Tibial artery (tissue), 4 donors: Measurements from ENCODE around the gene SYPL1.

Source experiments
- DNase-seq, 2 donors: peaks; one replicate each; pipeline ENCODE4 v3.0.0-alpha.2; 2019
- H3K27ac ChIP-seq, 2 donors: fragments of 200-600 bp; sonication (generic) in 1 of 2; 1 replicate in 1 of 2; 2 replicates in 1 of 2; pipeline ENCODE4 v1.5.1; 2018 to 2019; ENCODE audit warnings: mild to moderate bottlenecking in 1 of 2
- H3K27me3 ChIP-seq, 2 donors: fragments of 200-600 bp; sonication (generic) in 1 of 2; one replicate each; pipeline versions ENCODE4 v1.5.1 to v1.6.0; 2016 to 2019
- H3K36me3 ChIP-seq, 3 donors: fragments of 200-600 bp; sonication (generic) in 2 of 3; one replicate each; pipeline ENCODE4 v1.5.1; 2016 to 2019; ENCODE audit warnings: mild to moderate bottlenecking in 2 of 3
- H3K4me1 ChIP-seq, 4 donors: fragments of 200-600 bp; sonication (generic) in 2 of 4; 1 replicate in 3 of 4; 2 replicates in 1 of 4; pipeline ENCODE4 v1.5.1; 2016 to 2019
- H3K4me3 ChIP-seq, 2 donors: fragments of 200-600 bp; sonication (generic) in 1 of 2; 1 replicate in 1 of 2; 2 replicates in 1 of 2; pipeline ENCODE4 v1.5.1; 2018 to 2019; ENCODE audit warnings: mild to moderate bottlenecking in 2 of 2
- H3K9me3 ChIP-seq, 3 donors: fragments of 200-600 bp; sonication (generic) in 1 of 3; one replicate each; pipeline ENCODE4 v1.5.1; 2016 to 2019
- CTCF ChIP-seq, 2 experiments: fragments of 200-600 bp in 1 of 2; fragments of 450-650 bp in 1 of 2; IDR thresholded peaks; one replicate each; pipeline ENCODE4 v1.5.1; 2017 to 2019; ENCODE audit warnings: antibody characterized with exemption in 2 of 2, mild to moderate bottlenecking in 1 of 2, moderate library complexity in 1 of 2
- intact Hi-C: fragments of 100-400 bp; cut with DNase I; formaldehyde crosslinking; loops from one replicate; pipeline ENCODE4 v1.15.0; 2023; ENCODE audit warnings: low total_unique reads

Gene SYPL1

DNA sequence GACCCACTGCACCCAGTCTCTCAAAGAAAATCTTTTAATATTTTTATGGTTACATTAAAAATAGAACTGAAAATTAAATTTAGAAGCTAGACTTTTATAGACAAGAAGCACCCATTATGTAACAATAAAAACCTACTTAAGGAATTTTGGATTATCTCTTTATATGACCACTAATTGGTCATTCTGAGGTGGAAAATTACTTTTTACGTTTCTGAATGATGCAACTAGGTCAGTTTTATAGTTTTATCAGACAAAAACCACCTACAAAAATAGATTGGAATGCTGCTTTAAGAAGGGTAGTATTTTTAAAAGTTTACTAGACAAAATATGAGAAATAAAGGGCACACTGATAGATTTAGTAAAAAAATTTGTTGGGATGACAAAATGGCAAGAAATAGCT lies 16.5 kb downstream of the SYPL1 start:
- DNase-seq, result no peak
- Histone ChIP-seq H3K4me3 (no peak overlapping the region), H3K27me3 (no peaks in the 10 kb centered on the region), H3K36me3 (peaks cover 40 to 56% (median 48%) of the 10 kb centered on the region in 3 donors), H3K4me1 (peaks cover 0 to 19% (median 4%) of the 10 kb centered on the region in 4 donors), H3K9me3 (no peaks in the 10 kb centered on the region), H3K27ac (no peak overlapping the region)
- intact Hi-C loops, result no loop called here
- no peak for TF ChIP-seq CTCF (IDR thresholded peaks at IDR 0.05)

GRCh38 chr7:106094780-106095179 lies 17.3 kb downstream of the SYPL1 start:
- intact Hi-C loops, result no loop called here
- no peak overlapping the region for H3K4me3 ChIP-seq

DNA sequence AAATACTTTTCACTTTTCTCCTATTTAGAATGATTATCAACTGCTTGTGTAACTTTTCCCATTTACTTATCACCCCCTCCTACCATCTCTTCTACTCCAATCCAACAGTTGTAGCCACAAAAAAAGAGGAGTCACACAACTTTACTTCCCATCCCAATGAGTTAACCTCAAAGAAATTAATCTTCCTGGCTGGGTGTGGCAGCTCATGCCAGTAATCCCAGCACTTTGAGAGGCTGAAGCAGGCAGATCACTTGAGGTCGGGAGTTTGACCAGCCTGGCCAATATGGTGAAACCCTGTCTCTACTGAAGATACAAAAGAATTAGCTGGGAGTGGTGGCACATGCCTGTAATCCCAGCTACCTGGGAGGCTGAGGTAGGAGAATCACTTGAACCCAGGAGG lies 19.9 kb downstream of the SYPL1 start:
- Histone ChIP-seq H3K9me3 (no peaks in the 10 kb centered on the region), H3K27ac (no peak overlapping the region), H3K36me3 (peaks cover 58 to 76% (median 66%) of the 10 kb centered on the region in 3 donors), H3K4me3 (no peak overlapping the region), H3K4me1 (peaks cover 0 to 4% (median 0%) of the 10 kb centered on the region in 4 donors), H3K27me3 (no peaks in the 10 kb centered on the region)
- TF ChIP-seq CTCF (IDR thresholded peaks at IDR 0.05), result no peak
- DNase-seq, result no peak
- intact Hi-C loops, result no loop called here

More at GRCh38 chr7:106094780-106095179, 17.3 kb downstream of the SYPL1 start:
- TF ChIP-seq CTCF (IDR thresholded peaks at IDR 0.05), result no peak
- Histone ChIP-seq H3K36me3 (peaks cover 48 to 64% (median 57%) of the 10 kb centered on the region in 3 donors), H3K9me3 (no peaks in the 10 kb centered on the region), H3K4me1 (peaks cover 0 to 11% (median 2%) of the 10 kb centered on the region in 4 donors), H3K27me3 (no peaks in the 10 kb centered on the region), H3K27ac (no peak overlapping the region)
- no peak for DNase-seq

GRCh38 chr7:106089647-106090046 lies 22.5 kb downstream of the SYPL1 start:
- DNase-seq, result no peak
- Histone ChIP-seq H3K36me3 (peaks cover 49 to 57% (median 50%) of the 10 kb centered on the region in 3 donors), H3K4me3 (no peak overlapping the region), H3K27ac (no peak overlapping the region), H3K27me3 (no peaks in the 10 kb centered on the region), H3K9me3 (no peaks in the 10 kb centered on the region), H3K4me1 (no peaks in the 10 kb centered on the region)
- TF ChIP-seq CTCF (IDR thresholded peaks at IDR 0.05), result no peak
- intact Hi-C loops, result no loop called here

GRCh38 chr7:106088014-106088413 lies 24.1 kb downstream of the SYPL1 start:
- intact Hi-C loops, result no loop called here
- H3K4me1 ChIP-seq, result no peaks in the 10 kb centered on the region
- TF ChIP-seq CTCF (IDR thresholded peaks at IDR 0.05), result no peak
- H3K27me3 ChIP-seq, result no peaks in the 10 kb centered on the region
- no peak for DNase-seq
- H3K27ac ChIP-seq, result no peak overlapping the region
- H3K36me3 ChIP-seq, result peaks cover 46 to 48% (median 46%) of the 10 kb centered on the region in 3 donors
- no peaks in the 10 kb centered on the region for H3K9me3 ChIP-seq
- no peak overlapping the region for H3K4me3 ChIP-seq

DNA sequence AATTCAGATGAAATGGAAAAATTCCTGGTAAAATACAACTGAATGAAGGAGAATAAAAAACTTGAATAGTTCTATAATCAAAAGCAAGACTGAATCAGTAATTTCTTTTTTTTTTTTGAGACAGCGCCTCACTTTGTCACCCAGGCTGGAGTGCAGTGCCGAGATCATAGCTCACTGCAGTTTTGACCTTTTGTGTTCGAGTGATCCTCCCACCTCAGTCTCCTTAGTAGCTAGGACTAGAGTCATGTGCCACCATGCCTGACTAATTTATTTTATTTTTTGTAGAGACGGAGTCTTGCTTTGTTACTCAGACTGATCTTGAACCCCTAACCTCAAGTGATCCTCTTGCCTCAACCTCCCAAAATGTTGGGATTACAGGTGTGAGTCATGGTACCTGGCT lies 26.1 kb downstream of the SYPL1 start:
- TF ChIP-seq CTCF (IDR thresholded peaks at IDR 0.05), result no peak
- no peak for DNase-seq
- H3K27ac ChIP-seq, result no peak overlapping the region
- H3K4me3 ChIP-seq, result no peak overlapping the region
- intact Hi-C loops, result no loop called here
- peaks cover 26 to 28% (median 28%) of the 10 kb centered on the region in 3 donors for H3K36me3 ChIP-seq
- H3K4me1 ChIP-seq, result no peaks in the 10 kb centered on the region
- H3K9me3 ChIP-seq, result no peaks in the 10 kb centered on the region
- H3K27me3 ChIP-seq, result no peaks in the 10 kb centered on the region
